KOPT-K1 (cell line): ENCODE measurements around the gene RAPGEF5.

Experiments
- H3K27ac ChIP-seq: fragments of 200-600 bp; sonication (generic); 2 replicates; pipeline ENCODE4 v1.5.1; 2016; ENCODE audit warnings: antibody characterized with exemption, mild to moderate bottlenecking, low read depth, low read length; ENCODE audit not compliant: poor library complexity, severe bottlenecking
- H3K36me3 ChIP-seq: fragments of 200-600 bp; sonication (generic); 2 replicates; pipeline ENCODE4 v1.5.1; 2017; ENCODE audit warnings: antibody characterized with exemption, mild to moderate bottlenecking, low read length, moderate library complexity; ENCODE audit not compliant: insufficient read depth
- H3K9me3 ChIP-seq: fragments of 200-600 bp; sonication (generic); 2 replicates; pipeline ENCODE4 v1.5.1; 2017; ENCODE audit warnings: antibody characterized with exemption, low read length, mild to moderate bottlenecking; ENCODE audit not compliant: insufficient read depth, poor library complexity, severe bottlenecking

Gene RAPGEF5

GRCh38 chr7:22255834-22256233 is 101.1 kb downstream of the RAPGEF5 start:
- H3K36me3 ChIP-seq = peaks cover 12% of the 10 kb centered on the region
- no peak overlapping the region for H3K27ac ChIP-seq

DNA sequence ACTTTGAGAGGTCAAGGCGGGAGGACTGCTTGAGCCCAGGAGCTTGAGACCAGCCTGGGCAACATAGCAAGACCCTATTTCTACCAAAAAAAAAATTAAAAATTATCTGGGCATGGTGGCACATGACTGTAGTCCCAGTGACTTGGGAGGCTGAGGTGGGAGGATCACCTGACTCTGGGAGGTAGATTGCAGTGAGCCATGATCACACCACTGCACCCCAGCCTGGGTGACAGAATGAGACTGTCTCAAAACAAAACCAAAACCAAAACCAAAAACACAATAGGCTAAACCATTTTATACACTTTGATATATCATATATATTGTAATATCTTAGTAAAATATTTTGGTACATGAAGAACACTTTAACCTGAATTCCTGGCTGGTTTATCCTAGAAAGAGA is 101.6 kb downstream of the RAPGEF5 start:
- H3K36me3 ChIP-seq = peaks cover 12% of the 10 kb centered on the region
- no peak overlapping the region for H3K27ac ChIP-seq

More at GRCh38 chr7:22255834-22256233, 101.1 kb downstream of the RAPGEF5 start:
- no peaks in the 10 kb centered on the region for H3K9me3 ChIP-seq

GRCh38 chr7:22252936-22253536 is 103.9 kb downstream of the RAPGEF5 start:
- Histone ChIP-seq H3K27ac (no peak overlapping the region), H3K9me3 (no peaks in the 10 kb centered on the region), H3K36me3 (0 out of 2 replicates have a peak, but pooled peaks cover 3% of the 10 kb centered on the region)

More for the DNA sequence above, 101.6 kb downstream of the RAPGEF5 start:
- no peaks in the 10 kb centered on the region for H3K9me3 ChIP-seq

GRCh38 chr7:22252016-22252415 is 104.9 kb downstream of the RAPGEF5 start:
- Histone ChIP-seq H3K36me3 (peaks cover 12% of the 10 kb centered on the region; the same call in 1 of the 2 replicates), H3K9me3 (peaks cover 8% of the 10 kb centered on the region), H3K27ac (no peak overlapping the region)

GRCh38 chr7:22251281-22251680 is 105.7 kb downstream of the RAPGEF5 start:
- no peak overlapping the region for H3K27ac ChIP-seq

DNA sequence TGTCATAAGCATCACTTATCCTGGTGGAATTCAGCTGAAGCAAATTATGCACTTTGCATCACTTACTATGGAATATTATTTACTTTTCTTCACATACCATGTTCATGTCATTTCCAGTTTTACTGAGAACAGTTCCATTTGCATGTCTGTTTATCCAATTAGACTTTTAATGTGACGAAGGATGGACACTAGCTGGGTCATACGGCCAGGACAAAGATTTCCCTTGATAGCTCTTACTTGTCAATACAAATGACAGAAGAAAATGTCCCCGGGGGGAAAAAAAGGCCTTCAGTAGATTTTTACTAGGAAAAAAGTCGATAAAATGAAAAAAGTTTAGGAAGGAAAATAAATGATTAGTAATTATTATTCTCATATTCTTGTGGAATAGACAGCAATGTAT is 106.6 kb downstream of the RAPGEF5 start:
- H3K36me3 ChIP-seq = peaks cover 12% of the 10 kb centered on the region; the same call in 1 of the 2 replicates
- H3K9me3 ChIP-seq = peaks cover 25% of the 10 kb centered on the region
- no peak overlapping the region for H3K27ac ChIP-seq

More at GRCh38 chr7:22251281-22251680, 105.7 kb downstream of the RAPGEF5 start:
- peaks cover 16% of the 10 kb centered on the region for H3K9me3 ChIP-seq
- H3K36me3 ChIP-seq = peaks cover 12% of the 10 kb centered on the region; the same call in 1 of the 2 replicates

DNA sequence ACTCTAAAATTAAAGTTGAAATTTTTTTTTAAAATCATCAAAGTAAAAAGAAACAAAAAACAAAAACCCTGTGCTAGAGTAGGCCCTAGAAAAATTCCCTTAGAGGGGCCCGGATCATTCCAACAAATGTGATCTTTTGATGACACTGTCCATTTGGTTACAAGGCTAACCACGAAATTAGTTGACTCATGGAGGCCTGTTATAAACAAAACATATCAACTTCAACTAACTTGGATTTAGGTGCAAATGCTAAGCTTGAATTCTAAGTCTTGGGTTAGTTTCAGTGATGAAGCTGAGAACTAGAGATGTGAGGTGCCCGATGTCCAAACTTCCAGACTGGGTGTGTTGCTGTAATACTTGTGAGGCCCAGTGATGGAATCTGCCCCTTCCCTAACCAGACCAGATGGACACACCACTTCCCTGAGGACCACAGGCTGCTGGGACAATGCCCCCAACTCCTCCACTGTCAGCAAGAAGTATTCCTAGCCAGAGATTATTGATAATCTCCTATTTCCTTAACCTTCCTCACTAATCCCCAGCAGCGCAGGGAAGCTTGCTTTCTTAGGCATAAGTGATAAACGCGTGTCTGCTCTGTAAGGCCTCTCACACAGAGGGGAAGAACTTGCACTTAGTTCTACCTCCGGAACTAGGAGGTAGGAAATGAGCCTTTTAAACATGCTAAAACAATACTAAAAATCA is 108.7 kb downstream of the RAPGEF5 start:
- Histone ChIP-seq H3K36me3 (peaks cover 12% of the 10 kb centered on the region; the same call in 1 of the 2 replicates), H3K27ac (no peak overlapping the region), H3K9me3 (peaks cover 25% of the 10 kb centered on the region)

- peaks cover 15% of the 10 kb centered on the region for H3K9me3 ChIP-seq
- peaks cover 10% of the 10 kb centered on the region for H3K36me3 ChIP-seq
- H3K27ac ChIP-seq = no peak overlapping the region
Observed at GRCh38 chr7:22241805-22242390, 115.1 kb downstream of the RAPGEF5 start.

- no peak overlapping the region for H3K27ac ChIP-seq
- peaks cover 14% of the 10 kb centered on the region for H3K36me3 ChIP-seq
- H3K9me3 ChIP-seq = peaks cover 7% of the 10 kb centered on the region
Observed at GRCh38 chr7:22240904-22241571, 115.9 kb downstream of the RAPGEF5 start.

- no peaks in the 10 kb centered on the region for H3K9me3 ChIP-seq
- peaks cover 14% of the 10 kb centered on the region for H3K36me3 ChIP-seq
- no peak overlapping the region for H3K27ac ChIP-seq
Observed at GRCh38 chr7:22238354-22239311, 118.3 kb downstream of the RAPGEF5 start.

GRCh38 chr7:22235134-22235533 is 121.8 kb downstream of the RAPGEF5 start:
- Histone ChIP-seq H3K9me3 (no peaks in the 10 kb centered on the region), H3K36me3 (peaks cover 9% of the 10 kb centered on the region; the same call in 1 of the 2 replicates), H3K27ac (no peak overlapping the region)

- Histone ChIP-seq H3K9me3 (no peaks in the 10 kb centered on the region), H3K27ac (no peak overlapping the region), H3K36me3 (peaks cover 12% of the 10 kb centered on the region; the same call in 1 of the 2 replicates)
Observed at GRCh38 chr7:22234227-22234626, 122.7 kb downstream of the RAPGEF5 start.

- H3K36me3 ChIP-seq = peaks cover 8% of the 10 kb centered on the region; the same call in 1 of the 2 replicates
- no peak overlapping the region for H3K27ac ChIP-seq
- H3K9me3 ChIP-seq = no peaks in the 10 kb centered on the region
Observed at GRCh38 chr7:22231806-22232205, 125.1 kb downstream of the RAPGEF5 start.

GRCh38 chr7:22231141-22231540 is 125.8 kb downstream of the RAPGEF5 start:
- Histone ChIP-seq H3K36me3 (peaks cover 4% of the 10 kb centered on the region; the same call in 1 of the 2 replicates), H3K27ac (no peak overlapping the region), H3K9me3 (no peaks in the 10 kb centered on the region)
